ENCODE data around the gene PNLIPRP2. TPM values are rescaled to one million over a fixed set of nuclear protein-coding genes. Genes with fewer than 3 reads are reported as not detected.

Gene PNLIPRP2
- polyA plus RNA-seq, 1 of the 3 experiments (the other 2 are of a cell fraction): not detected

DNA sequence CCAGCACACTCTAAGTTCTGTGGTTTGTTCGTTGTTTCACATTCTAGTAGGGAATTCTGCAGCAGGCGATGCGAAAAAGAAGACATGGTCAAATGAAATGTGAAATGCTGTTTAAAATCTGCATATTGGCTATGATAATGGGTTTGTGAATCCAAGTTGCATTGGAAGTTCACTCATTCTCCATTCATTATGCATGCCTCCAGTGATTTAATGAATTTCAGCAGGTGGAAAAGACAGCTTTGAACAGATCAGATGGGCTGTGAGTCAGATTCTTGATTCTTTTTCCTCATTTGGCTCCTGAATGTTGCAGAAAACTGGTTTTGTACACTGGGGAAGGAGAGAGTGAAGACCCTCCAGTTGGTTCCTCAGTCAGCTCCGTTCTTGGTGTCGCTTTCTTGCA is 52.1 kb downstream of the PNLIPRP2 start:
- no peak for TF ChIP-seq RCOR1 (IDR thresholded peaks at IDR 0.05; ENCODE audit: low read length)
- no peak for TF ChIP-seq SMC3 (IDR thresholded peaks at IDR 0.05; ENCODE audit: low read depth, low read length)
- TF ChIP-seq ELF1 (IDR thresholded peaks at IDR 0.05): no peak
- no peak for TF ChIP-seq RXRA (IDR thresholded peaks at IDR 0.05; ENCODE audit: borderline replicate concordance, low read depth)
- no peak for TF ChIP-seq NFIC (IDR thresholded peaks at IDR 0.05; ENCODE audit: borderline replicate concordance)
- TF ChIP-seq, protein P1, sequence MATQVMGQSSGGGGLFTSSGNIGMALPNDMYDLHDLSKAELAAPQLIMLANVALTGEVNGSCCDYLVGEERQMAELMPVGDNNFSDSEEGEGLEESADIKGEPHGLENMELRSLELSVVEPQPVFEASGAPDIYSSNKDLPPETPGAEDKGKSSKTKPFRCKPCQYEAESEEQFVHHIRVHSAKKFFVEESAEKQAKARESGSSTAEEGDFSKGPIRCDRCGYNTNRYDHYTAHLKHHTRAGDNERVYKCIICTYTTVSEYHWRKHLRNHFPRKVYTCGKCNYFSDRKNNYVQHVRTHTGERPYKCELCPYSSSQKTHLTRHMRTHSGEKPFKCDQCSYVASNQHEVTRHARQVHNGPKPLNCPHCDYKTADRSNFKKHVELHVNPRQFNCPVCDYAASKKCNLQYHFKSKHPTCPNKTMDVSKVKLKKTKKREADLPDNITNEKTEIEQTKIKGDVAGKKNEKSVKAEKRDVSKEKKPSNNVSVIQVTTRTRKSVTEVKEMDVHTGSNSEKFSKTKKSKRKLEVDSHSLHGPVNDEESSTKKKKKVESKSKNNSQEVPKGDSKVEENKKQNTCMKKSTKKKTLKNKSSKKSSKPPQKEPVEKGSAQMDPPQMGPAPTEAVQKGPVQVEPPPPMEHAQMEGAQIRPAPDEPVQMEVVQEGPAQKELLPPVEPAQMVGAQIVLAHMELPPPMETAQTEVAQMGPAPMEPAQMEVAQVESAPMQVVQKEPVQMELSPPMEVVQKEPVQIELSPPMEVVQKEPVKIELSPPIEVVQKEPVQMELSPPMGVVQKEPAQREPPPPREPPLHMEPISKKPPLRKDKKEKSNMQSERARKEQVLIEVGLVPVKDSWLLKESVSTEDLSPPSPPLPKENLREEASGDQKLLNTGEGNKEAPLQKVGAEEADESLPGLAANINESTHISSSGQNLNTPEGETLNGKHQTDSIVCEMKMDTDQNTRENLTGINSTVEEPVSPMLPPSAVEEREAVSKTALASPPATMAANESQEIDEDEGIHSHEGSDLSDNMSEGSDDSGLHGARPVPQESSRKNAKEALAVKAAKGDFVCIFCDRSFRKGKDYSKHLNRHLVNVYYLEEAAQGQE (IDR thresholded peaks at IDR 0.05; ENCODE audit: low read depth, low read length): no peak
- TF ChIP-seq, protein P2, sequence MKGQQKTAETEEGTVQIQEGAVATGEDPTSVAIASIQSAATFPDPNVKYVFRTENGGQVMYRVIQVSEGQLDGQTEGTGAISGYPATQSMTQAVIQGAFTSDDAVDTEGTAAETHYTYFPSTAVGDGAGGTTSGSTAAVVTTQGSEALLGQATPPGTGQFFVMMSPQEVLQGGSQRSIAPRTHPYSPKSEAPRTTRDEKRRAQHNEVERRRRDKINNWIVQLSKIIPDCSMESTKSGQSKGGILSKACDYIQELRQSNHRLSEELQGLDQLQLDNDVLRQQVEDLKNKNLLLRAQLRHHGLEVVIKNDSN (IDR thresholded peaks at IDR 0.05; ENCODE audit: borderline replicate concordance, low read depth): no peak
- TF ChIP-seq TEAD4 (IDR thresholded peaks at IDR 0.05; ENCODE audit: borderline replicate concordance, insufficient read depth): no peak
- no peak for TF ChIP-seq NRF1 (IDR thresholded peaks at IDR 0.05; ENCODE audit: low read depth, low read length)
- no peak for TF ChIP-seq EZH2phosphoT487 (IDR thresholded peaks at IDR 0.05; ENCODE audit: borderline replicate concordance, low read depth)
- TF ChIP-seq FOSL2 (IDR thresholded peaks at IDR 0.05; ENCODE audit: borderline replicate concordance, low read depth): no peak
- TF ChIP-seq, protein P3, sequence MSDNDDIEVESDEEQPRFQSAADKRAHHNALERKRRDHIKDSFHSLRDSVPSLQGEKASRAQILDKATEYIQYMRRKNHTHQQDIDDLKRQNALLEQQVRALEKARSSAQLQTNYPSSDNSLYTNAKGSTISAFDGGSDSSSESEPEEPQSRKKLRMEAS (IDR thresholded peaks at IDR 0.05; ENCODE audit: low read depth): no peak
- TF ChIP-seq, protein P4, sequence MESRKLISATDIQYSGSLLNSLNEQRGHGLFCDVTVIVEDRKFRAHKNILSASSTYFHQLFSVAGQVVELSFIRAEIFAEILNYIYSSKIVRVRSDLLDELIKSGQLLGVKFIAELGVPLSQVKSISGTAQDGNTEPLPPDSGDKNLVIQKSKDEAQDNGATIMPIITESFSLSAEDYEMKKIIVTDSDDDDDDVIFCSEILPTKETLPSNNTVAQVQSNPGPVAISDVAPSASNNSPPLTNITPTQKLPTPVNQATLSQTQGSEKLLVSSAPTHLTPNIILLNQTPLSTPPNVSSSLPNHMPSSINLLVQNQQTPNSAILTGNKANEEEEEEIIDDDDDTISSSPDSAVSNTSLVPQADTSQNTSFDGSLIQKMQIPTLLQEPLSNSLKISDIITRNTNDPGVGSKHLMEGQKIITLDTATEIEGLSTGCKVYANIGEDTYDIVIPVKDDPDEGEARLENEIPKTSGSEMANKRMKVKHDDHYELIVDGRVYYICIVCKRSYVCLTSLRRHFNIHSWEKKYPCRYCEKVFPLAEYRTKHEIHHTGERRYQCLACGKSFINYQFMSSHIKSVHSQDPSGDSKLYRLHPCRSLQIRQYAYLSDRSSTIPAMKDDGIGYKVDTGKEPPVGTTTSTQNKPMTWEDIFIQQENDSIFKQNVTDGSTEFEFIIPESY (IDR thresholded peaks at IDR 0.05; ENCODE audit: borderline replicate concordance, low read depth): no peak
- no peak for TF ChIP-seq RFX5 (IDR thresholded peaks at IDR 0.05; ENCODE audit: low read length)
- TF ChIP-seq, protein P5, sequence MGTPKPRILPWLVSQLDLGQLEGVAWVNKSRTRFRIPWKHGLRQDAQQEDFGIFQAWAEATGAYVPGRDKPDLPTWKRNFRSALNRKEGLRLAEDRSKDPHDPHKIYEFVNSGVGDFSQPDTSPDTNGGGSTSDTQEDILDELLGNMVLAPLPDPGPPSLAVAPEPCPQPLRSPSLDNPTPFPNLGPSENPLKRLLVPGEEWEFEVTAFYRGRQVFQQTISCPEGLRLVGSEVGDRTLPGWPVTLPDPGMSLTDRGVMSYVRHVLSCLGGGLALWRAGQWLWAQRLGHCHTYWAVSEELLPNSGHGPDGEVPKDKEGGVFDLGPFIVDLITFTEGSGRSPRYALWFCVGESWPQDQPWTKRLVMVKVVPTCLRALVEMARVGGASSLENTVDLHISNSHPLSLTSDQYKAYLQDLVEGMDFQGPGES (IDR thresholded peaks at IDR 0.05; ENCODE audit: low read depth, low read length): no peak
- ChIA-PET CTCF (interaction anchor here (0.7 to 3.0 kb wide), 4 partner anchors 18 to 115 kb away, joined by 3 to 18 read pairs (median 3); no protein-coding TSS in a partner anchor), POLR2A (no interaction called here)
- Histone ChIP-seq H3K9me2 (no peaks in the 10 kb centered on the region), H3K9me3 (no peaks in the 10 kb centered on the region), H3F3A (replicated peaks; ENCODE audit: insufficient read depth) (no peaks in the 10 kb centered on the region), H3K9ac (no peak overlapping the region), H4K20me1 (ENCODE audit: insufficient read depth) (no peaks in the 10 kb centered on the region), H3K27me3 (ENCODE audit: insufficient read depth) (no peaks in the 10 kb centered on the region), H3K36me3 (replicated peaks in 1 of 2; ENCODE audit: control insufficient read depth in 1 of 2, insufficient read depth in 2 of 2, low read length in 1 of 2) (no peaks in the 10 kb centered on the region), H3K4me2 (no peak overlapping the region), H3K4me3 (ENCODE audit: low read depth in 2 of 2, low read length in 1 of 2) (no peak overlapping the region), H3K79me2 (ENCODE audit: insufficient read depth) (no peaks in the 10 kb centered on the region), H2AFZ (ENCODE audit: low read depth) (no peak overlapping the region), H3K4me1 (ENCODE audit: control insufficient read depth in 1 of 2, insufficient read depth in 2 of 2, low read depth in 1 of 2, low read length in 1 of 2) (peaks cover 4 to 11% of the 10 kb centered on the region in 2 experiments; a peak in 2 of 4 replicates), H3K27ac (ENCODE audit: low read depth in 2 of 2, low read length in 1 of 2) (no peak overlapping the region)
- DNase-seq: no peak
- 82% methylated on average over 5 of the region's 5 CpGs for WGBS (ENCODE audit: low lambda C conversion rate)
